HG03565 (cell line): Measurements from ENCODE around the gene SLK.

Source experiments
- ATAC-seq: cut with Tn5 transposase; IDR thresholded peaks from one replicate; pipeline ENCODE4 v1.9.1; 2021; ENCODE audit warnings: mild to moderate bottlenecking, moderate library complexity; ENCODE audit not compliant: unreplicated experiment

SLK gene

GRCh38 chr10:104046651-104047050, 79.7 kb downstream of the SLK start:
- ATAC-seq: no peak

GRCh38 chr10:104049504-104050250, 82.7 kb downstream of the SLK start:
- ATAC-seq: no peak

GRCh38 chr10:104052431-104052830, 85.5 kb downstream of the SLK start:
- ATAC-seq: no peak

GRCh38 chr10:104053201-104053600, 86.3 kb downstream of the SLK start:
- no peak for ATAC-seq

- ATAC-seq: no peak
Observed at GRCh38 chr10:104054430-104054829, 87.5 kb downstream of the SLK start.

GRCh38 chr10:104056619-104057273, 89.8 kb downstream of the SLK start:
- ATAC-seq: no peak

GRCh38 chr10:104057717-104058116, 90.8 kb downstream of the SLK start:
- ATAC-seq: no peak

- no peak for ATAC-seq
Observed at GRCh38 chr10:104059364-104059763, 92.4 kb downstream of the SLK start.

GRCh38 chr10:104061196-104061595, 94.3 kb downstream of the SLK start:
- ATAC-seq: no peak

- ATAC-seq: no peak
Observed at GRCh38 chr10:104065748-104066147, 98.8 kb downstream of the SLK start.

GRCh38 chr10:104066945-104067344, 100.0 kb downstream of the SLK start:
- no peak for ATAC-seq

GRCh38 chr10:104067525-104067924, 100.6 kb downstream of the SLK start:
- no peak for ATAC-seq

GRCh38 chr10:104069613-104070012, 102.7 kb downstream of the SLK start:
- no peak for ATAC-seq

GRCh38 chr10:104072786-104073185, 105.8 kb downstream of the SLK start:
- ATAC-seq: no peak

- no peak for ATAC-seq
Observed at GRCh38 chr10:104074505-104074904, 107.6 kb downstream of the SLK start.

GRCh38 chr10:104076743-104077160, 109.8 kb downstream of the SLK start:
- ATAC-seq: no peak

- no peak for ATAC-seq
Observed at GRCh38 chr10:104077247-104077646, 110.3 kb downstream of the SLK start.

GRCh38 chr10:104077663-104078151, 110.8 kb downstream of the SLK start:
- no peak for ATAC-seq
